K562 (cell line): ENCODE data around the gene ZDHHC8. TPM values are rescaled to one million over a fixed set of nuclear protein-coding genes. Genes with fewer than 3 reads are reported as not detected.

Source experiments
- BCL6 ChIP-seq: fragments of 250-450 bp; sonication (Bioruptor Pico); IDR thresholded peaks from 2 replicates; pipeline ENCODE4 v1.4.0; 2020
- CBFA2T2 ChIP-seq: fragments of 450-650 bp; conservative IDR thresholded peaks from 2 replicates; pipeline ENCODE4 v1.6.1; 2017; ENCODE audit warnings: mild to moderate bottlenecking
- CBX3 ChIP-seq, 2 experiments: IDR thresholded peaks; 1 replicate in 1 of 2; 2 replicates in 1 of 2; pipeline ENCODE4 v1.6.1; 2012; ENCODE audit warnings: inconsistent platforms in 2 of 2, low read length in 2 of 2, borderline replicate concordance in 1 of 2, control low read depth in 1 of 2
- CBX5 ChIP-seq: IDR thresholded peaks from 2 replicates; pipeline ENCODE4 v1.6.1; 2014; ENCODE audit warnings: low read depth, borderline replicate concordance
- CHAMP1 ChIP-seq: fragments of 450-650 bp; IDR thresholded peaks from 2 replicates; pipeline ENCODE4 v1.6.1; 2016; ENCODE audit warnings: mild to moderate bottlenecking
- CTCFL ChIP-seq: IDR thresholded peaks from 2 replicates; pipeline ENCODE4 v1.6.1; 2011; ENCODE audit warnings: borderline replicate concordance, low read depth, mild to moderate bottlenecking, moderate library complexity, low read length; ENCODE audit not compliant: insufficient read depth, poor library complexity, severe bottlenecking
- CXXC5 ChIP-seq: fragments of 250-450 bp; sonication (Bioruptor Pico); IDR thresholded peaks from 2 replicates; pipeline ENCODE4 v1.8.0; 2022; ENCODE audit warnings: inconsistent platforms, mild to moderate bottlenecking, moderate library complexity
- ELF1 ChIP-seq: fragments of 200-800 bp; sonication (Bioruptor generic); IDR thresholded peaks from 2 replicates; pipeline ENCODE4 v1.6.1; 2016; ENCODE audit warnings: missing genetic modification characterization, missing compliant biosample characterization
- ERF ChIP-seq: fragments of 450-650 bp; formaldehyde crosslinking; IDR thresholded peaks from 2 replicates; pipeline ENCODE4 v1.4.0; 2020; ENCODE audit warnings: mild to moderate bottlenecking, mixed read lengths
- ETV1 ChIP-seq: fragments of 450-650 bp; conservative IDR thresholded peaks from 2 replicates; pipeline ENCODE4 v1.6.1; 2016; ENCODE audit warnings: missing genetic modification characterization, control low read depth, low read depth, missing compliant biosample characterization
- ILK ChIP-seq: fragments of 450-650 bp; IDR thresholded peaks from 2 replicates; pipeline ENCODE4 v1.6.1; 2016; ENCODE audit warnings: missing genetic modification characterization, low read depth, mild to moderate bottlenecking, missing compliant biosample characterization, moderate library complexity, borderline replicate concordance
- IRF9 ChIP-seq: fragments of 450-650 bp; IDR thresholded peaks from 2 replicates; pipeline ENCODE4 v1.6.1; 2016; ENCODE audit warnings: missing biosample characterization, missing genetic modification characterization
- MCM7 ChIP-seq, 2 experiments: fragments of 450-650 bp; IDR thresholded peaks; 2 replicates each; pipeline ENCODE4 v1.6.1; 2016 to 2018
- MECOM ChIP-seq: fragments of 250-450 bp; sonication (Bioruptor Pico); IDR thresholded peaks from 2 replicates; pipeline ENCODE4 v1.8.0; 2022; ENCODE audit warnings: inconsistent platforms
- MTA3 ChIP-seq: fragments of 450-650 bp; formaldehyde crosslinking; IDR thresholded peaks from 2 replicates; pipeline ENCODE4 v1.6.1; 2017; ENCODE audit warnings: mild to moderate bottlenecking, borderline replicate concordance
- MXD1 ChIP-seq: fragments of 250-450 bp; sonication (Bioruptor Pico); IDR thresholded peaks from 2 replicates; pipeline ENCODE4 v1.8.0; 2021; ENCODE audit warnings: borderline replicate concordance, mild to moderate bottlenecking, moderate library complexity; ENCODE audit not compliant: poor library complexity, severe bottlenecking
- SOX6 ChIP-seq: fragments of 450-650 bp; IDR thresholded peaks from 2 replicates; pipeline ENCODE4 v1.6.1; 2014; ENCODE audit warnings: mild to moderate bottlenecking
- SPI1 ChIP-seq: IDR thresholded peaks from 2 replicates; pipeline ENCODE4 v1.6.1; 2011; ENCODE audit warnings: low read depth, low read length, control low read depth, borderline replicate concordance
- THRAP3 ChIP-seq: fragments of 450-650 bp; IDR thresholded peaks from 2 replicates; pipeline ENCODE4 v1.6.1; 2016; ENCODE audit warnings: mild to moderate bottlenecking, inconsistent platforms, borderline replicate concordance
- ZBTB7A ChIP-seq: IDR thresholded peaks from 2 replicates; pipeline ENCODE4 v1.6.1; 2011; ENCODE audit warnings: low read depth, mild to moderate bottlenecking, low read length, moderate library complexity, borderline replicate concordance; ENCODE audit not compliant: control insufficient read depth
- ZFX ChIP-seq: sonication (generic); formaldehyde crosslinking; IDR thresholded peaks from 2 replicates; pipeline ENCODE4 v1.8.0; 2022; ENCODE audit warnings: mild to moderate bottlenecking, missing genetic modification reagents, moderate library complexity
- ZNF324 ChIP-seq: fragments of 250-450 bp; sonication (Bioruptor Pico); IDR thresholded peaks from 2 replicates; pipeline ENCODE4 v1.4.0; 2020; ENCODE audit warnings: mild to moderate bottlenecking
- ZNF695 ChIP-seq: fragments of 450-650 bp; formaldehyde crosslinking; IDR thresholded peaks from 2 replicates; pipeline ENCODE4 v1.4.0; 2020; ENCODE audit warnings: mild to moderate bottlenecking, moderate library complexity
- polyA plus RNA-seq, 8 experiments: library from polyadenylated mRNA; depleted of rRNA in 4 of 8; stranded (reverse) in 5 of 8; unstranded in 3 of 8; fragments of >200 nt; fragmentation: Nextera tagmentation in 2 of 8; fragmentation: Illumina TruSeq in 1 of 8; extraction: Ambion mirVana in 2 of 8; extraction: Trizol in 1 of 8; gene quantifications; 2 replicates each; pipeline versions ENCODE4 v1.2.1 to v1.2.3, GENCODE V29; 2011 to 2014; ENCODE audit warnings: inconsistent platforms in 1 of 8, missing spikeins in 1 of 8
- total RNA-seq, 7 experiments: library from RNA; depleted of rRNA in 6 of 7; stranded (reverse); fragments of >200 nt in 6 of 7; fragmentation: Illumina TruSeq in 2 of 7; extraction: Trizol in 2 of 7; gene quantifications; 2 replicates each; pipeline versions ENCODE4 v1.2.1 to v1.2.3, GENCODE V29; 2011 to 2021; ENCODE audit warnings: low replicate concordance in 1 of 7

Gene ZDHHC8
- total and polyA plus RNA-seq, 9 of the 15 experiments (the other 6 are each of a cell fraction or from before 2014, with no cell fraction given): 0.04 to 109 (median 16.4) TPM

GRCh38 chr22:20111689-20112622, 19.6 kb upstream of the ZDHHC8 start (continued):
- TF ChIP-seq CBFA2T2: no peak
- TF ChIP-seq ZBTB7A: no peak
- TF ChIP-seq CTCFL: no peak
- no peak for TF ChIP-seq CBX5
- TF ChIP-seq BCL6: peak; percentile 68
- TF ChIP-seq IRF9: no peak
- TF ChIP-seq SOX6: no peak
- TF ChIP-seq MTA3: no peak
- TF ChIP-seq ZNF324: peak; percentile 54; the same call in 1 of the 2 replicates
- TF ChIP-seq ZFX (CRISPR knock-in tag): no peak
- no peak for TF ChIP-seq CXXC5
- no peak for TF ChIP-seq ILK (tag)
- TF ChIP-seq ETV1 (tag): no peak
- peak; percentile 83; the same call in 1 of the 2 replicates for TF ChIP-seq ERF (CRISPR knock-in tag)
- no peak for TF ChIP-seq MCM7 (IDR thresholded peaks at IDR 0.05)
- no peak for TF ChIP-seq THRAP3
- no peak for TF ChIP-seq MECOM
- TF ChIP-seq ZNF695 (CRISPR knock-in tag): peak; percentile 50; the same call in 1 of the 2 replicates
- TF ChIP-seq MXD1 (CRISPR knock-in tag): no peak
- no peak for TF ChIP-seq SPI1
- no peak for TF ChIP-seq ELF1
- TF ChIP-seq CBX3 (IDR thresholded peaks at IDR 0.05; ENCODE audit: borderline replicate concordance in 1 of 2, low read length in 2 of 2): no peak
- no peak for TF ChIP-seq CHAMP1
